Raji (cell line): ENCODE measurements around the gene ZNF770.

Source experiments
- POLR2A ChIP-seq: IDR thresholded peaks from 2 replicates; pipeline ENCODE4 v1.6.1; 2011; ENCODE audit warnings: low read depth, low read length, control low read depth; ENCODE audit not compliant: insufficient read depth

ZNF770 gene

GRCh38 chr15:34941185-34941698 is 46.8 kb downstream of the ZNF770 start:
- TF ChIP-seq POLR2A: no peak

GRCh38 chr15:34933432-34933975 is 54.6 kb downstream of the ZNF770 start:
- TF ChIP-seq POLR2A: no peak
